Measurements from ENCODE around the gene MRPL47. TPM values are rescaled to one million over a fixed set of nuclear protein-coding genes. Genes with fewer than 3 reads are reported as not detected.

Gene MRPL47
- total RNA-seq, 1 donor from 2014 or later: 51.2 TPM

- H3K36me3 ChIP-seq (ENCODE audit: control insufficient read depth, insufficient read depth, low read length): no peaks in the 10 kb centered on the region
- no peak overlapping the region for H3K4me3 ChIP-seq (ENCODE audit: low read depth, low read length)
- DNase-seq (ENCODE audit: low read depth): no peak
- TF ChIP-seq CTCF (IDR thresholded peaks at IDR 0.05; ENCODE audit: insufficient read depth, low read length, poor library complexity, severe bottlenecking): no peak
- H3K27me3 ChIP-seq (ENCODE audit: control insufficient read depth, insufficient read depth, low read length): no peaks in the 10 kb centered on the region
These were observed 62.8 kb downstream of the MRPL47 start for GRCh38 chr3:179541596-179541995.

- no peaks in the 10 kb centered on the region for H3K36me3 ChIP-seq (ENCODE audit: control insufficient read depth, insufficient read depth, low read length)
- no peak for TF ChIP-seq CTCF (IDR thresholded peaks at IDR 0.05; ENCODE audit: insufficient read depth, low read length, poor library complexity, severe bottlenecking)
- DNase-seq (ENCODE audit: low read depth): no peak
- H3K27me3 ChIP-seq (ENCODE audit: control insufficient read depth, insufficient read depth, low read length): no peaks in the 10 kb centered on the region
- H3K4me3 ChIP-seq (ENCODE audit: low read depth, low read length): no peak overlapping the region
These were observed 63.3 kb downstream of the MRPL47 start for GRCh38 chr3:179541094-179541493.

Other genes with a start within 250 kb of the MRPL47 start
- gene GNB4, start 153.2 kb downstream of the MRPL47 start, total RNA-seq: 21.1 and 26.2 TPM in 2 replicates
- 84.6 and 94.1 TPM in 2 replicates for gene ACTL6A, start 41.7 kb downstream of the MRPL47 start, total RNA-seq
- gene NDUFB5, start 156 bp upstream of the MRPL47 start, total RNA-seq: 93.0 and 103 TPM in 2 replicates
- gene USP13, start 48.4 kb upstream of the MRPL47 start, total RNA-seq: 6.4 and 7.8 TPM in 2 replicates